Neural cell (in vitro differentiated cells): ENCODE data around the gene LDLRAD3. TPM values are rescaled to one million over a fixed set of nuclear protein-coding genes. Genes with fewer than 3 reads are reported as not detected.

ENCODE experiments used
- H2AFZ ChIP-seq: fragments of 200-600, 300-800 bp; sonication (generic), shearing (Covaris generic); 2 replicates; pipeline ENCODE4 v1.6.0; 2014; ENCODE audit warnings: low read depth, mild to moderate bottlenecking, antibody characterized with exemption, low read length, moderate library complexity
- H3F3A ChIP-seq: fragments of 200-600 bp; shearing (Covaris generic); 2 replicates; pipeline ENCODE4 v1.6.1; 2016; ENCODE audit warnings: mild to moderate bottlenecking, moderate library complexity, mixed read lengths, antibody characterized with exemption, low read length; ENCODE audit not compliant: insufficient read depth, poor library complexity, severe bottlenecking
- H3K27ac ChIP-seq: fragments of 200-600, 300-800 bp; sonication (generic), shearing (Covaris generic); 2 replicates; pipeline ENCODE4 v1.5.1; 2014; ENCODE audit warnings: mild to moderate bottlenecking, low read length, moderate library complexity
- H3K27me3 ChIP-seq: fragments of 300-800, 200-600 bp; sonication (generic), shearing (Covaris generic); 2 replicates; pipeline ENCODE4 v1.6.0; 2014; ENCODE audit warnings: mild to moderate bottlenecking, low read depth, low read length, moderate library complexity; ENCODE audit not compliant: insufficient read depth
- H3K36me3 ChIP-seq: fragments of 300-800, 200-600 bp; sonication (generic), shearing (Covaris generic); 2 replicates; pipeline ENCODE4 v1.5.1; 2014; ENCODE audit warnings: mild to moderate bottlenecking, antibody characterized with exemption, low read length, moderate library complexity; ENCODE audit not compliant: insufficient read depth
- H3K4me2 ChIP-seq: fragments of 300-800, 200-600 bp; sonication (generic), shearing (Covaris generic); 2 replicates; pipeline ENCODE4 v1.6.0; 2014; ENCODE audit warnings: mild to moderate bottlenecking, low read length
- H3K4me3 ChIP-seq: fragments of 300-800, 200-600 bp; sonication (generic), shearing (Covaris generic); 2 replicates; pipeline ENCODE4 v1.5.1; 2014; ENCODE audit warnings: mild to moderate bottlenecking, low read length, moderate library complexity
- H3K79me2 ChIP-seq: fragments of 200-600 bp; shearing (Covaris generic); replicated peaks from 2 replicates; pipeline ENCODE4 v1.6.0; 2014; ENCODE audit warnings: mild to moderate bottlenecking, low read length, moderate library complexity; ENCODE audit not compliant: insufficient read depth
- H3K9ac ChIP-seq: fragments of 300-800, 200-600 bp; sonication (generic), shearing (Covaris generic); 2 replicates; pipeline ENCODE4 v1.6.1; 2016; ENCODE audit warnings: mild to moderate bottlenecking, low read length, mixed read lengths
- H3K9me2 ChIP-seq: fragments of 200-600 bp; shearing (Covaris generic); 2 replicates; pipeline ENCODE4 v1.6.1; 2016; ENCODE audit warnings: mild to moderate bottlenecking, low read length, mixed read lengths; ENCODE audit not compliant: insufficient read depth
- H3K9me3 ChIP-seq: fragments of 200-600, 300-800 bp; sonication (generic), shearing (Covaris generic); 2 replicates; pipeline ENCODE4 v1.6.1; 2016; ENCODE audit warnings: mild to moderate bottlenecking, mixed run types, low read length, moderate library complexity, mixed read lengths
- H4K20me1 ChIP-seq: fragments of 200-600 bp; shearing (Covaris generic); 2 replicates; pipeline ENCODE4 v1.6.1; 2016; ENCODE audit warnings: mild to moderate bottlenecking, mixed run types; ENCODE audit not compliant: insufficient read depth
- EP300 ChIP-seq: fragments of 450-650 bp; conservative IDR thresholded peaks from 2 replicates; pipeline ENCODE4 v1.6.1; 2014; ENCODE audit warnings: antibody characterized with exemption, mild to moderate bottlenecking, moderate library complexity; ENCODE audit not compliant: poor library complexity, severe bottlenecking
- EZH2 ChIP-seq: fragments of 200-600, 300-800 bp; shearing (Covaris generic), sonication (generic); IDR thresholded peaks from 2 replicates; pipeline ENCODE4 v1.6.1; 2014; ENCODE audit warnings: antibody characterized with exemption, low read length, borderline replicate concordance, mild to moderate bottlenecking; ENCODE audit not compliant: insufficient read depth, poor library complexity, severe bottlenecking
- MXI1 ChIP-seq: fragments of 450-650 bp; conservative IDR thresholded peaks from 2 replicates; pipeline ENCODE4 v1.6.1; 2014; ENCODE audit warnings: antibody characterized with exemption, mild to moderate bottlenecking; ENCODE audit not compliant: poor library complexity, severe bottlenecking
- POLR2AphosphoS5 ChIP-seq: IDR thresholded peaks from 2 replicates; pipeline ENCODE4 v1.6.1; 2012
- RAD21 ChIP-seq: fragments of 450-650 bp; conservative IDR thresholded peaks from 2 replicates; pipeline ENCODE4 v1.6.1; 2014; ENCODE audit warnings: antibody characterized with exemption, mild to moderate bottlenecking, moderate library complexity
- SMC3 ChIP-seq: fragments of 450-650 bp; conservative IDR thresholded peaks from 2 replicates; pipeline ENCODE4 v1.6.1; 2014; ENCODE audit warnings: antibody characterized with exemption, mild to moderate bottlenecking, moderate library complexity; ENCODE audit not compliant: poor library complexity
- TAF1 ChIP-seq: IDR thresholded peaks from 2 replicates; pipeline ENCODE4 v1.6.1; 2012; ENCODE audit warnings: low read depth
- polyA plus RNA-seq: library from polyadenylated mRNA; depleted of rRNA; stranded (reverse); fragments of >200 nt; gene quantifications from 2 replicates; pipeline ENCODE4 v1.2.3, GENCODE V29; 2014
- TF ChIP-seq, protein P1 (sequence below): fragments of 450-650 bp; IDR thresholded peaks from 2 replicates; pipeline ENCODE4 v1.5.1; 2014; ENCODE audit warnings: antibody characterized with exemption, mild to moderate bottlenecking, moderate library complexity; ENCODE audit not compliant: poor library complexity, severe bottlenecking
- TF ChIP-seq, protein P2 (sequence below): IDR thresholded peaks from 2 replicates; pipeline ENCODE4 v1.6.1; 2012; ENCODE audit warnings: borderline replicate concordance

The LDLRAD3 gene
- polyA plus RNA-seq, 1 donor from 2014 or later, result 3.5 TPM

DNA sequence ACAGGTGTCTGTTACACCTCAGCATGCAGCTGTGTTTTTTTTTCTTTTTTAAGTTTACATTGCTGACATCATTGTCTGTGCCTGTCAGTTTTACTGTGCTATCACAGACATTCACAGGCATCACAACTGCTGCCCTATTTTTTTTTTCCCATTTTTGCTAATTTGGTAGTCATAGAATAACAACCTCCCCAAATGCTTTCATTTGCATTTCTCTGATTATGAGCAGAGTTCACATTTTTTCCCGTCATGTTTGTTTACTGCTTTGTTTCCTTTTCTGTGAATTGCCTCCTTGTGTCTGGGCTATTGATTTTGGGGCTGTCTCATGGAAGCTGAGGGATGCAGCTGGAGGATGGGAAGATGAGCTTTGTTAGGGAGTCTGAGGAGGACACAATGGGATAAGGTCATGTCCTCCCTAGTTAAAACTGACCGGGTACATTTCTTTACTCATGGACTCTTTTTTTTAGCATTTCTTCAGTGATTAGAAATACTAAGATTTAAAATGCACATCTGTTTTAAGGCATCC is 155.1 kb downstream of the LDLRAD3 start:
- Histone ChIP-seq H3K27me3 (no peaks in the 10 kb centered on the region), H3K4me3 (no peak overlapping the region), H3K4me2 (no peak overlapping the region), H3K36me3 (no peaks in the 10 kb centered on the region), H3K27ac (no peak overlapping the region), H3K9me2 (no peaks in the 10 kb centered on the region), H4K20me1 (no peaks in the 10 kb centered on the region), H3F3A (no peaks in the 10 kb centered on the region), H3K9ac (no peak overlapping the region), H2AFZ (no peak overlapping the region), H3K9me3 (no peaks in the 10 kb centered on the region), H3K79me2 (no peaks in the 10 kb centered on the region)
- TF ChIP-seq RAD21 (no peak), MXI1 (no peak), SMC3 (no peak), POLR2AphosphoS5 (no peak), EP300 (no peak), TAF1 (no peak), EZH2 (no peak)
- TF ChIP-seq, protein P1, sequence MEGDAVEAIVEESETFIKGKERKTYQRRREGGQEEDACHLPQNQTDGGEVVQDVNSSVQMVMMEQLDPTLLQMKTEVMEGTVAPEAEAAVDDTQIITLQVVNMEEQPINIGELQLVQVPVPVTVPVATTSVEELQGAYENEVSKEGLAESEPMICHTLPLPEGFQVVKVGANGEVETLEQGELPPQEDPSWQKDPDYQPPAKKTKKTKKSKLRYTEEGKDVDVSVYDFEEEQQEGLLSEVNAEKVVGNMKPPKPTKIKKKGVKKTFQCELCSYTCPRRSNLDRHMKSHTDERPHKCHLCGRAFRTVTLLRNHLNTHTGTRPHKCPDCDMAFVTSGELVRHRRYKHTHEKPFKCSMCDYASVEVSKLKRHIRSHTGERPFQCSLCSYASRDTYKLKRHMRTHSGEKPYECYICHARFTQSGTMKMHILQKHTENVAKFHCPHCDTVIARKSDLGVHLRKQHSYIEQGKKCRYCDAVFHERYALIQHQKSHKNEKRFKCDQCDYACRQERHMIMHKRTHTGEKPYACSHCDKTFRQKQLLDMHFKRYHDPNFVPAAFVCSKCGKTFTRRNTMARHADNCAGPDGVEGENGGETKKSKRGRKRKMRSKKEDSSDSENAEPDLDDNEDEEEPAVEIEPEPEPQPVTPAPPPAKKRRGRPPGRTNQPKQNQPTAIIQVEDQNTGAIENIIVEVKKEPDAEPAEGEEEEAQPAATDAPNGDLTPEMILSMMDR, result no peak
- TF ChIP-seq, protein P2, sequence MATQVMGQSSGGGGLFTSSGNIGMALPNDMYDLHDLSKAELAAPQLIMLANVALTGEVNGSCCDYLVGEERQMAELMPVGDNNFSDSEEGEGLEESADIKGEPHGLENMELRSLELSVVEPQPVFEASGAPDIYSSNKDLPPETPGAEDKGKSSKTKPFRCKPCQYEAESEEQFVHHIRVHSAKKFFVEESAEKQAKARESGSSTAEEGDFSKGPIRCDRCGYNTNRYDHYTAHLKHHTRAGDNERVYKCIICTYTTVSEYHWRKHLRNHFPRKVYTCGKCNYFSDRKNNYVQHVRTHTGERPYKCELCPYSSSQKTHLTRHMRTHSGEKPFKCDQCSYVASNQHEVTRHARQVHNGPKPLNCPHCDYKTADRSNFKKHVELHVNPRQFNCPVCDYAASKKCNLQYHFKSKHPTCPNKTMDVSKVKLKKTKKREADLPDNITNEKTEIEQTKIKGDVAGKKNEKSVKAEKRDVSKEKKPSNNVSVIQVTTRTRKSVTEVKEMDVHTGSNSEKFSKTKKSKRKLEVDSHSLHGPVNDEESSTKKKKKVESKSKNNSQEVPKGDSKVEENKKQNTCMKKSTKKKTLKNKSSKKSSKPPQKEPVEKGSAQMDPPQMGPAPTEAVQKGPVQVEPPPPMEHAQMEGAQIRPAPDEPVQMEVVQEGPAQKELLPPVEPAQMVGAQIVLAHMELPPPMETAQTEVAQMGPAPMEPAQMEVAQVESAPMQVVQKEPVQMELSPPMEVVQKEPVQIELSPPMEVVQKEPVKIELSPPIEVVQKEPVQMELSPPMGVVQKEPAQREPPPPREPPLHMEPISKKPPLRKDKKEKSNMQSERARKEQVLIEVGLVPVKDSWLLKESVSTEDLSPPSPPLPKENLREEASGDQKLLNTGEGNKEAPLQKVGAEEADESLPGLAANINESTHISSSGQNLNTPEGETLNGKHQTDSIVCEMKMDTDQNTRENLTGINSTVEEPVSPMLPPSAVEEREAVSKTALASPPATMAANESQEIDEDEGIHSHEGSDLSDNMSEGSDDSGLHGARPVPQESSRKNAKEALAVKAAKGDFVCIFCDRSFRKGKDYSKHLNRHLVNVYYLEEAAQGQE, result no peak

DNA sequence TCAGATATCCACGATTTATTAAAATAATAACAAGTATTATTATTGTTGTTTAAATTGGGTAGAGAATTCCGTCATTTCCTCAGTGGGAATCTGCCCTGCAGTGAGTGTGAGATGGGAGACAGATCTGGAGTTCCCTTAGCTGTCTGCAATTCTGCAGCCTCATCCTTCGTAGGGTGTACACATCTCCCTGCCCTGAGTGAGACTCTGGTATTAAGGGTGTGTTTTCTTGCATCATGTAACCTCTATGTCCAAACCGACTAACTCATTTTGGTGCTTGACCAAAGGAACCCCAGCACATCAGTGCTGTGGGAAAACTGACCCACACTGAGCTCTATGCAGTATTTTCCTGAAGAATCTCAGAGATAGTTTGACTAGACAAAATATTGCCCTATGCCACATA is 157.6 kb downstream of the LDLRAD3 start:
- Histone ChIP-seq H3F3A (no peaks in the 10 kb centered on the region), H3K4me2 (no peak overlapping the region), H4K20me1 (no peaks in the 10 kb centered on the region), H3K36me3 (no peaks in the 10 kb centered on the region), H2AFZ (no peak overlapping the region), H3K9me3 (no peaks in the 10 kb centered on the region), H3K27me3 (no peaks in the 10 kb centered on the region), H3K9me2 (no peaks in the 10 kb centered on the region), H3K79me2 (no peaks in the 10 kb centered on the region), H3K27ac (no peak overlapping the region), H3K4me3 (no peak overlapping the region), H3K9ac (no peak overlapping the region)
- TF ChIP-seq POLR2AphosphoS5 (no peak), SMC3 (no peak), EZH2 (no peak), EP300 (no peak)

DNA sequence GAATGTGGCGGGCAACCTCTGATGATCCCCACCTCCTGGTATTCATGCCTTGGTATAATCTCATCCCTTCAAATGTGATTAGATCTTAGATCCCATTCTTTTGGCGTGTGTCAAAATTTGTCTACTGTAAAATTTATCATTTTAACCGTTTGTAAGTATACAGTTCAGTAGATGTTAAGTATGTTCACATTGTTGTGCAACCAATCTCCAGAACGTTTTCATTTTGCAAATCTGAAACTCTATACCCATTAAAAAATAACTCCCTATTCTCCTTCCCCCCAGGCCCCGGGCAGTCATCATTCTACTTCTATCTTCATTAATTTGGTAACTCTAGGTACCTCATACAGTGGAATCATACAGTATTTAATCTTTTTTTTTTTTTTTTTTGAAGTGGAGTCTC is 159.0 kb downstream of the LDLRAD3 start:
- Histone ChIP-seq H3K4me3 (no peak overlapping the region), H4K20me1 (no peaks in the 10 kb centered on the region), H2AFZ (no peak overlapping the region), H3K79me2 (no peaks in the 10 kb centered on the region), H3K9me2 (no peaks in the 10 kb centered on the region), H3F3A (no peaks in the 10 kb centered on the region), H3K4me2 (no peak overlapping the region), H3K9ac (no peak overlapping the region), H3K36me3 (no peaks in the 10 kb centered on the region), H3K9me3 (no peaks in the 10 kb centered on the region), H3K27ac (no peak overlapping the region), H3K27me3 (no peaks in the 10 kb centered on the region)
- no peak for TF ChIP-seq EP300
- TF ChIP-seq MXI1, result no peak
- no peak for TF ChIP-seq TAF1
- no peak for TF ChIP-seq SMC3
